ENCODE measurements around the gene PIK3R6.

DNA sequence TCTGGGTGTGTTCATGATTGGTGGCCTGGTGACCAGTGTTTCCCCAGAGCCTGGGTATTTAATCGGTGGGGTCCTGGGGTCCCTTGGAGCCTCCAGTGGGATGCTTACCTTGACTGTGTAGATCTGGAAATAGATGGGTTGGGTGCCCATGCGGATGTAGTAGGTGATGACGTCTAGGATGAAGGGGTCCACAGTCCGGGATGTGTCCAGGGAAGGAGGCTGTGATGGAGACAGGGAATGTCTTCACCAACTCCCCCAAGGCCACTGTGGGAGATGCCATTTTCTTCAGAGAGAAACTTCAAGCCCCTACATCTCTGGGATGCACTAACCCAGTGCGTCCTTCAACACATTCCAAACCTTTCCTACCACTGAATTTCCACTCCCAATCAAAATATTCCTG lies 44.2 kb downstream of the PIK3R6 start:
- TF ChIP-seq, protein P1, sequence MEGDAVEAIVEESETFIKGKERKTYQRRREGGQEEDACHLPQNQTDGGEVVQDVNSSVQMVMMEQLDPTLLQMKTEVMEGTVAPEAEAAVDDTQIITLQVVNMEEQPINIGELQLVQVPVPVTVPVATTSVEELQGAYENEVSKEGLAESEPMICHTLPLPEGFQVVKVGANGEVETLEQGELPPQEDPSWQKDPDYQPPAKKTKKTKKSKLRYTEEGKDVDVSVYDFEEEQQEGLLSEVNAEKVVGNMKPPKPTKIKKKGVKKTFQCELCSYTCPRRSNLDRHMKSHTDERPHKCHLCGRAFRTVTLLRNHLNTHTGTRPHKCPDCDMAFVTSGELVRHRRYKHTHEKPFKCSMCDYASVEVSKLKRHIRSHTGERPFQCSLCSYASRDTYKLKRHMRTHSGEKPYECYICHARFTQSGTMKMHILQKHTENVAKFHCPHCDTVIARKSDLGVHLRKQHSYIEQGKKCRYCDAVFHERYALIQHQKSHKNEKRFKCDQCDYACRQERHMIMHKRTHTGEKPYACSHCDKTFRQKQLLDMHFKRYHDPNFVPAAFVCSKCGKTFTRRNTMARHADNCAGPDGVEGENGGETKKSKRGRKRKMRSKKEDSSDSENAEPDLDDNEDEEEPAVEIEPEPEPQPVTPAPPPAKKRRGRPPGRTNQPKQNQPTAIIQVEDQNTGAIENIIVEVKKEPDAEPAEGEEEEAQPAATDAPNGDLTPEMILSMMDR (IDR thresholded peaks at IDR 0.05), result no peak
- TF ChIP-seq POLR2A (IDR thresholded peaks at IDR 0.05), result no peak
